DND-41 (cell line): Measurements from ENCODE around the gene MX2.

Experiments
- ATAC-seq: fragments of 200-7000 bp; cut with Tn5 transposase; 3 replicates; pipeline ENCODE4 v1.9.1; 2021; ENCODE audit warnings: low read depth; ENCODE audit not compliant: insufficient read depth
- DNase-seq: peaks from one replicate; pipeline ENCODE4 v3.0.0-alpha.2; 2020
- H2AFZ ChIP-seq: 2 replicates; pipeline ENCODE4 v1.6.0; 2012; ENCODE audit warnings: low read depth, low read length
- H3K27ac ChIP-seq: 2 replicates; pipeline ENCODE4 v1.5.1; 2012; ENCODE audit warnings: low read length, inconsistent platforms
- H3K27me3 ChIP-seq: fragments of 200-600 bp; sonication (generic); 2 replicates; pipeline ENCODE4 v1.6.0; 2012; ENCODE audit warnings: low read length, mild to moderate bottlenecking, inconsistent platforms; ENCODE audit not compliant: insufficient read depth, poor library complexity
- H3K36me3 ChIP-seq: 2 replicates; pipeline ENCODE4 v1.5.1; 2012; ENCODE audit warnings: low read length, inconsistent platforms; ENCODE audit not compliant: insufficient read depth
- H3K4me1 ChIP-seq: 2 replicates; pipeline ENCODE4 v1.5.1; 2012; ENCODE audit warnings: mild to moderate bottlenecking, low read length; ENCODE audit not compliant: insufficient read depth
- H3K4me2 ChIP-seq: 2 replicates; pipeline ENCODE4 v1.6.0; 2012; ENCODE audit warnings: mild to moderate bottlenecking, moderate library complexity, low read length, inconsistent platforms; ENCODE audit not compliant: insufficient read depth
- H3K4me3 ChIP-seq, 2 experiments: fragments of 200-600 bp in 1 of 2; shearing (Covaris generic) in 1 of 2; 2 replicates each; pipeline ENCODE4 v1.5.1; 2012 to 2016; ENCODE audit warnings: inconsistent platforms in 2 of 2, low read length in 2 of 2, mild to moderate bottlenecking in 2 of 2, low read depth in 1 of 2, moderate library complexity in 1 of 2
- H3K79me2 ChIP-seq: 2 replicates; pipeline ENCODE4 v1.6.0; 2012; ENCODE audit warnings: low read length, inconsistent platforms; ENCODE audit not compliant: insufficient read depth
- H3K9ac ChIP-seq: 2 replicates; pipeline ENCODE4 v1.6.0; 2012; ENCODE audit warnings: low read depth, mild to moderate bottlenecking, inconsistent platforms, low read length, moderate library complexity
- H3K9me3 ChIP-seq: 2 replicates; pipeline ENCODE4 v1.5.1; 2012; ENCODE audit warnings: low read length, moderate library complexity, mild to moderate bottlenecking, inconsistent platforms; ENCODE audit not compliant: insufficient read depth, severe bottlenecking
- H4K20me1 ChIP-seq: 2 replicates; pipeline ENCODE4 v1.6.0; 2012; ENCODE audit warnings: low read length; ENCODE audit not compliant: insufficient read depth
- EZH2 ChIP-seq: IDR thresholded peaks from 3 replicates; pipeline ENCODE4 v1.6.1; 2012; ENCODE audit warnings: borderline replicate concordance, low read depth, mild to moderate bottlenecking, moderate library complexity, low read length, inconsistent platforms; ENCODE audit not compliant: severe bottlenecking
- TF ChIP-seq, protein P1 (sequence below): IDR thresholded peaks from 2 replicates; pipeline ENCODE4 v1.5.1; 2012; ENCODE audit warnings: borderline replicate concordance, low read length, moderate library complexity, mild to moderate bottlenecking; ENCODE audit not compliant: poor library complexity, severe bottlenecking; ENCODE audit errors: extremely low read depth

MX2 gene

DNA sequence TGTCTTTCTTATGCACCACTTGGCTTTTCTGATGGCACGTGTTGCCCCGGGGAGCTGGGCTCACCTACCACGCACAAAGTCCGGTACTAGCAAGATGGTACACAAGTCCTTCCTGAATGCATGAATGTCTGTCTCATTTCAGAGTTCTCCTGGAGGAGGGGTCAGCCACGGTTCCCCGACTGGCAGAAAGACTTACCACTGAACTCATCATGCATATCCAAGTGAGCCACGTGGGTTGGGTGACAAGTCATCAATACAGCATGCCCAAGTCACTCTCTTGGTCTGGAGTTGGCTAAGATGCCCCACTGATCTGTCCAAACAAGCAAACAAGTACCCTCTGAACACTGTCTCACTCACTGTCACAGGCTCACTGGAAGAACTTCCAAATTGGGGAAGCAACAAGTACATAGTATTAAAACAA, 35.7 kb downstream of the MX2 start:
- Histone ChIP-seq H3K4me1 (no peaks in the 10 kb centered on the region), H2AFZ (no peak overlapping the region), H4K20me1 (no peaks in the 10 kb centered on the region), H3K4me2 (no peak overlapping the region), H3K9ac (no peak overlapping the region), H3K79me2 (no peaks in the 10 kb centered on the region), H3K36me3 (peaks cover 62% of the 10 kb centered on the region), H3K27ac (no peak overlapping the region), H3K9me3 (no peaks in the 10 kb centered on the region), H3K27me3 (no peaks in the 10 kb centered on the region), H3K4me3 (no peak overlapping the region)
- ATAC-seq (no peak), DNase-seq (no peak)
- TF ChIP-seq EZH2 = no peak
- TF ChIP-seq, protein P1, sequence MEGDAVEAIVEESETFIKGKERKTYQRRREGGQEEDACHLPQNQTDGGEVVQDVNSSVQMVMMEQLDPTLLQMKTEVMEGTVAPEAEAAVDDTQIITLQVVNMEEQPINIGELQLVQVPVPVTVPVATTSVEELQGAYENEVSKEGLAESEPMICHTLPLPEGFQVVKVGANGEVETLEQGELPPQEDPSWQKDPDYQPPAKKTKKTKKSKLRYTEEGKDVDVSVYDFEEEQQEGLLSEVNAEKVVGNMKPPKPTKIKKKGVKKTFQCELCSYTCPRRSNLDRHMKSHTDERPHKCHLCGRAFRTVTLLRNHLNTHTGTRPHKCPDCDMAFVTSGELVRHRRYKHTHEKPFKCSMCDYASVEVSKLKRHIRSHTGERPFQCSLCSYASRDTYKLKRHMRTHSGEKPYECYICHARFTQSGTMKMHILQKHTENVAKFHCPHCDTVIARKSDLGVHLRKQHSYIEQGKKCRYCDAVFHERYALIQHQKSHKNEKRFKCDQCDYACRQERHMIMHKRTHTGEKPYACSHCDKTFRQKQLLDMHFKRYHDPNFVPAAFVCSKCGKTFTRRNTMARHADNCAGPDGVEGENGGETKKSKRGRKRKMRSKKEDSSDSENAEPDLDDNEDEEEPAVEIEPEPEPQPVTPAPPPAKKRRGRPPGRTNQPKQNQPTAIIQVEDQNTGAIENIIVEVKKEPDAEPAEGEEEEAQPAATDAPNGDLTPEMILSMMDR = no peak

DNA sequence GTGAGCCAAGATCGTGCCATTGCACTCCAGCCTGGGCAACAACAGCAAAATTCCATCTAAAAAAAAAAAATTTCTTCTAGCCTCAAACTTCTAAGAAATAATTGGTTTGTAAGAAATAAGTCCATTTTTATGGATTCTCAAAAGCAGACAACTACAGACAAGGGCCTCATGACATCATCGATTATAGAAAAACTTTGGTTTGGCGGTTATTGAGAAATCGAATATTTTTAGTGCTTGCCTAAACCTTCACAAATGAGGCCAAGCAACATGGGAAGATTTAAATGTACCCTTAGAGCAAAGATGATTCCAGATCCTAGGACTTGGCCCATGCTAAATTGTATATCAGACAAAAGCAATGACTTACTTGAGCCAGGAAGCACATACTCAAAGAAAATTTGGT, 36.4 kb downstream of the MX2 start:
- no peak overlapping the region for H3K9ac ChIP-seq
- H3K4me3 ChIP-seq = no peak overlapping the region
- TF ChIP-seq EZH2 = no peak
- TF ChIP-seq, protein P1 = no peak
- no peak for DNase-seq
- no peak overlapping the region for H3K4me2 ChIP-seq
- H3K79me2 ChIP-seq = no peaks in the 10 kb centered on the region
- H2AFZ ChIP-seq = no peak overlapping the region
- H3K9me3 ChIP-seq = no peaks in the 10 kb centered on the region
- H3K4me1 ChIP-seq = no peaks in the 10 kb centered on the region
- no peaks in the 10 kb centered on the region for H4K20me1 ChIP-seq
- H3K27ac ChIP-seq = no peak overlapping the region
- peaks cover 68% of the 10 kb centered on the region for H3K36me3 ChIP-seq
- ATAC-seq = no peak
- H3K27me3 ChIP-seq = no peaks in the 10 kb centered on the region

DNA sequence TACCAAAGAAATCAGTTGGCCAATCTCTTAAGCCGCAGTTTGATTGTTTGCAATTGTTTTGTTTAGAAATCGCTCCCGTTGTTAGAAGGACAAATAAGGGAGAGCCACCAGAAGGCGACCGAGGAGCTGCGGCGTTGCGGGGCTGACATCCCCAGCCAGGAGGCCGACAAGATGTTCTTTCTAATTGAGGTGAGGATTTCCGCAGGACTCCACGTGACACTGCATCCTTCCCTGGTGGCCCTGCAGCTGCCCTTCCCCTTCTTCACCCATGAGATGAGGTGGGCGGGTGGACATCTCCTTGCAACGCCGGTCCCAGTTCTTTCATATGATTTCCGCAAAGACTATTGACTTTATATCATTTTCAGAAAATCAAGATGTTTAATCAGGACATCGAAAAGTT, 37.0 kb downstream of the MX2 start:
- Histone ChIP-seq H3K27me3 (no peaks in the 10 kb centered on the region), H3K79me2 (no peaks in the 10 kb centered on the region), H3K9me3 (no peaks in the 10 kb centered on the region), H3K27ac (no peak overlapping the region), H3K4me1 (no peaks in the 10 kb centered on the region), H3K9ac (no peak overlapping the region), H3K4me3 (no peak overlapping the region), H3K36me3 (peaks cover 74% of the 10 kb centered on the region), H4K20me1 (no peaks in the 10 kb centered on the region), H2AFZ (no peak overlapping the region), H3K4me2 (no peak overlapping the region)
- no peak for DNase-seq
- no peak for ATAC-seq
- TF ChIP-seq, protein P1 = no peak
- TF ChIP-seq EZH2 = no peak
